ENCODE measurements around the gene ZC3H6. TPM values are rescaled to one million over a fixed set of nuclear protein-coding genes. Genes with fewer than 3 reads are reported as not detected.

Gene ZC3H6
- total and polyA plus RNA-seq, 3 experiments from 2014 or later = 7.2 to 9.6 (median 7.5) TPM

- H3K27ac ChIP-seq (ENCODE audit: low read depth, low read length) = no peak overlapping the region
- H3K4me1 ChIP-seq (ENCODE audit: insufficient read depth, low read length) = no peaks in the 10 kb centered on the region
- H3K27me3 ChIP-seq (ENCODE audit: insufficient read depth, low read length, poor library complexity, severe bottlenecking) = no peaks in the 10 kb centered on the region
- peaks cover 10% of the 10 kb centered on the region for H3K36me3 ChIP-seq (ENCODE audit: insufficient read depth, low read length)
- DNase-seq = no peak
- no peaks in the 10 kb centered on the region for H3K27me3 Mint-ChIP-seq
- peaks cover 9 to 60% (median 32%) of the 10 kb centered on the region in 3 donors for H3K36me3 Mint-ChIP-seq
- no peaks in the 10 kb centered on the region for H3K9me3 Mint-ChIP-seq
- peaks cover 0 to 2% (median under 1%) of the 10 kb centered on the region in 3 donors for H3K4me1 Mint-ChIP-seq
- H3K9me3 ChIP-seq (ENCODE audit: low read length) = no peaks in the 10 kb centered on the region
- no peak overlapping the region for H3K4me3 Mint-ChIP-seq
- no peak overlapping the region for H3K27ac Mint-ChIP-seq
- H3K4me3 ChIP-seq (ENCODE audit: low read length) = no peak overlapping the region
- ChIA-PET CTCF (no interaction called here), POLR2A (no interaction called here)
Observed at GRCh38 chr2:112301973-112302372, 26.6 kb downstream of the ZC3H6 start.

GRCh38 chr2:112304298-112304941 lies 29.0 kb downstream of the ZC3H6 start:
- H3K27me3 Mint-ChIP-seq = no peaks in the 10 kb centered on the region
- no peaks in the 10 kb centered on the region for H3K27me3 ChIP-seq (ENCODE audit: insufficient read depth, low read length, poor library complexity, severe bottlenecking)
- no peak overlapping the region for H3K4me3 ChIP-seq (ENCODE audit: low read length)
- no peak overlapping the region for H3K27ac ChIP-seq (ENCODE audit: low read depth, low read length)
- peaks cover 10% of the 10 kb centered on the region for H3K36me3 ChIP-seq (ENCODE audit: insufficient read depth, low read length)
- DNase-seq = no peak
- no peaks in the 10 kb centered on the region for H3K4me1 ChIP-seq (ENCODE audit: insufficient read depth, low read length)
- ChIA-PET POLR2A (no interaction called here), CTCF (no interaction called here)
- H3K27ac Mint-ChIP-seq = peak overlapping the region in 2 of 8 donors; percentile 36 to 55
- H3K9me3 ChIP-seq (ENCODE audit: low read length) = no peaks in the 10 kb centered on the region
- H3K4me3 Mint-ChIP-seq = no peak overlapping the region
- H3K4me1 Mint-ChIP-seq = no peaks in the 10 kb centered on the region
- peaks cover 9 to 67% (median 38%) of the 10 kb centered on the region in 3 donors for H3K36me3 Mint-ChIP-seq
- no peaks in the 10 kb centered on the region for H3K9me3 Mint-ChIP-seq

- Histone ChIP-seq H3K4me1 (ENCODE audit: insufficient read depth, low read length) (no peaks in the 10 kb centered on the region), H3K27ac (ENCODE audit: low read depth, low read length) (no peak overlapping the region), H3K4me3 (ENCODE audit: low read length) (no peak overlapping the region), H3K9me3 (ENCODE audit: low read length) (no peaks in the 10 kb centered on the region), H3K27me3 (ENCODE audit: insufficient read depth, low read length, poor library complexity, severe bottlenecking) (no peaks in the 10 kb centered on the region), H3K36me3 (ENCODE audit: insufficient read depth, low read length) (peaks cover 10% of the 10 kb centered on the region)
- no peak for DNase-seq
- no peak overlapping the region for H3K4me3 Mint-ChIP-seq
- no peaks in the 10 kb centered on the region for H3K9me3 Mint-ChIP-seq
- CTCF ChIA-PET = no interaction called here
- H3K4me1 Mint-ChIP-seq = no peaks in the 10 kb centered on the region
- H3K27ac Mint-ChIP-seq = no peak overlapping the region
- H3K27me3 Mint-ChIP-seq = no peaks in the 10 kb centered on the region
- peaks cover 9 to 72% (median 40%) of the 10 kb centered on the region in 3 donors for H3K36me3 Mint-ChIP-seq
- POLR2A ChIA-PET = no interaction called here
Observed at GRCh38 chr2:112305132-112305531, 29.7 kb downstream of the ZC3H6 start.

- Mint-ChIP-seq H3K27me3 (no peaks in the 10 kb centered on the region), H3K27ac (peak overlapping the region in 1 of 8 donors; percentile 15), H3K4me3 (no peak overlapping the region), H3K36me3 (peaks cover 4 to 62% (median 24%) of the 10 kb centered on the region in 3 donors), H3K4me1 (no peaks in the 10 kb centered on the region), H3K9me3 (no peaks in the 10 kb centered on the region)
- Histone ChIP-seq H3K27me3 (ENCODE audit: insufficient read depth, low read length, poor library complexity, severe bottlenecking) (no peaks in the 10 kb centered on the region), H3K36me3 (ENCODE audit: insufficient read depth, low read length) (no peaks in the 10 kb centered on the region), H3K4me3 (ENCODE audit: low read length) (no peak overlapping the region), H3K9me3 (ENCODE audit: low read length) (no peaks in the 10 kb centered on the region), H3K4me1 (ENCODE audit: insufficient read depth, low read length) (no peaks in the 10 kb centered on the region), H3K27ac (ENCODE audit: low read depth, low read length) (no peak overlapping the region)
- CTCF ChIA-PET = no interaction called here
- POLR2A ChIA-PET = interaction anchor here (0.6 kb wide), 1 partner anchor 22 kb away, joined by 3 read pairs; no protein-coding TSS in a partner anchor
- no peak for DNase-seq
Observed at GRCh38 chr2:112310906-112311305, 35.5 kb downstream of the ZC3H6 start.

GRCh38 chr2:112311932-112312331 lies 36.5 kb downstream of the ZC3H6 start:
- CTCF ChIA-PET = no interaction called here
- no peak for DNase-seq
- H3K4me3 Mint-ChIP-seq = no peak overlapping the region
- Histone ChIP-seq H3K9me3 (ENCODE audit: low read length) (no peaks in the 10 kb centered on the region), H3K36me3 (ENCODE audit: insufficient read depth, low read length) (no peaks in the 10 kb centered on the region), H3K4me1 (ENCODE audit: insufficient read depth, low read length) (no peaks in the 10 kb centered on the region), H3K4me3 (ENCODE audit: low read length) (no peak overlapping the region), H3K27me3 (ENCODE audit: insufficient read depth, low read length, poor library complexity, severe bottlenecking) (no peaks in the 10 kb centered on the region), H3K27ac (ENCODE audit: low read depth, low read length) (no peak overlapping the region)
- H3K27me3 Mint-ChIP-seq = no peaks in the 10 kb centered on the region
- H3K36me3 Mint-ChIP-seq = peaks cover 4 to 62% (median 22%) of the 10 kb centered on the region in 3 donors
- H3K9me3 Mint-ChIP-seq = no peaks in the 10 kb centered on the region
- H3K27ac Mint-ChIP-seq = no peak overlapping the region
- no peaks in the 10 kb centered on the region for H3K4me1 Mint-ChIP-seq
- POLR2A ChIA-PET = no interaction called here

GRCh38 chr2:112312821-112313220 lies 37.4 kb downstream of the ZC3H6 start:
- H3K4me3 ChIP-seq (ENCODE audit: low read length) = no peak overlapping the region
- Mint-ChIP-seq H3K4me3 (no peak overlapping the region), H3K27me3 (no peaks in the 10 kb centered on the region), H3K9me3 (no peaks in the 10 kb centered on the region), H3K4me1 (no peaks in the 10 kb centered on the region), H3K27ac (no peak overlapping the region), H3K36me3 (peaks cover 4 to 57% (median 15%) of the 10 kb centered on the region in 3 donors)
- H3K9me3 ChIP-seq (ENCODE audit: low read length) = no peaks in the 10 kb centered on the region
- H3K27ac ChIP-seq (ENCODE audit: low read depth, low read length) = no peak overlapping the region
- ChIA-PET POLR2A (no interaction called here), CTCF (no interaction called here)
- DNase-seq = no peak
- no peaks in the 10 kb centered on the region for H3K27me3 ChIP-seq (ENCODE audit: insufficient read depth, low read length, poor library complexity, severe bottlenecking)
- no peaks in the 10 kb centered on the region for H3K36me3 ChIP-seq (ENCODE audit: insufficient read depth, low read length)
- no peaks in the 10 kb centered on the region for H3K4me1 ChIP-seq (ENCODE audit: insufficient read depth, low read length)

GRCh38 chr2:112314856-112315255 lies 39.5 kb downstream of the ZC3H6 start:
- no peaks in the 10 kb centered on the region for H3K27me3 ChIP-seq (ENCODE audit: insufficient read depth, low read length, poor library complexity, severe bottlenecking)
- H3K9me3 ChIP-seq (ENCODE audit: low read length) = no peaks in the 10 kb centered on the region
- no peak for DNase-seq
- H3K27ac ChIP-seq (ENCODE audit: low read depth, low read length) = no peak overlapping the region
- Mint-ChIP-seq H3K4me1 (no peaks in the 10 kb centered on the region), H3K4me3 (no peak overlapping the region), H3K27me3 (no peaks in the 10 kb centered on the region), H3K9me3 (no peaks in the 10 kb centered on the region), H3K27ac (peak overlapping the region in 1 of 8 donors; percentile 63), H3K36me3 (peaks cover 9 to 66% (median 15%) of the 10 kb centered on the region in 3 donors)
- no peaks in the 10 kb centered on the region for H3K4me1 ChIP-seq (ENCODE audit: insufficient read depth, low read length)
- POLR2A ChIA-PET = no interaction called here
- H3K4me3 ChIP-seq (ENCODE audit: low read length) = no peak overlapping the region
- CTCF ChIA-PET = no interaction called here
- no peaks in the 10 kb centered on the region for H3K36me3 ChIP-seq (ENCODE audit: insufficient read depth, low read length)

GRCh38 chr2:112317303-112318158 lies 42.1 kb downstream of the ZC3H6 start:
- no peak for DNase-seq
- Histone ChIP-seq H3K4me1 (ENCODE audit: insufficient read depth, low read length) (no peaks in the 10 kb centered on the region), H3K27ac (ENCODE audit: low read depth, low read length) (no peak overlapping the region), H3K36me3 (ENCODE audit: insufficient read depth, low read length) (no peaks in the 10 kb centered on the region), H3K9me3 (ENCODE audit: low read length) (no peaks in the 10 kb centered on the region), H3K27me3 (ENCODE audit: insufficient read depth, low read length, poor library complexity, severe bottlenecking) (no peaks in the 10 kb centered on the region), H3K4me3 (ENCODE audit: low read length) (no peak overlapping the region)
- peaks cover 5 to 48% (median 9%) of the 10 kb centered on the region in 3 donors for H3K36me3 Mint-ChIP-seq
- no peaks in the 10 kb centered on the region for H3K9me3 Mint-ChIP-seq
- POLR2A ChIA-PET = no interaction called here
- H3K4me3 Mint-ChIP-seq = no peak overlapping the region
- CTCF ChIA-PET = no interaction called here
- H3K27me3 Mint-ChIP-seq = no peaks in the 10 kb centered on the region
- peak overlapping the region in 1 of 8 donors; percentile 32 for H3K27ac Mint-ChIP-seq
- H3K4me1 Mint-ChIP-seq = no peaks in the 10 kb centered on the region
